HepG2 (cell line): ENCODE results near the gene CCDC82. TPM values are rescaled to one million over a fixed set of nuclear protein-coding genes. Genes with fewer than 3 reads are reported as not detected.

Source experiments
- ELF3 ChIP-seq: IDR thresholded peaks from 2 replicates; pipeline ENCODE4 v1.6.1; 2016; ENCODE audit warnings: missing genetic modification reagents, missing compliant biosample characterization
- FOXA3 ChIP-seq: IDR thresholded peaks from 2 replicates; pipeline ENCODE4 v1.6.1; 2016; ENCODE audit warnings: missing genetic modification reagents, missing compliant biosample characterization
- FOXO1 ChIP-seq: sonication (generic); formaldehyde crosslinking; IDR thresholded peaks from 2 replicates; pipeline ENCODE4 v1.4.0; 2020; ENCODE audit warnings: missing genetic modification reagents
- MAFG ChIP-seq: sonication (generic); formaldehyde crosslinking; IDR thresholded peaks from 2 replicates; pipeline ENCODE4 v1.5.1; 2020; ENCODE audit warnings: mild to moderate bottlenecking, missing genetic modification reagents
- MED1 ChIP-seq: sonication (generic); formaldehyde crosslinking; IDR thresholded peaks from 2 replicates; pipeline ENCODE4 v1.4.0; 2020; ENCODE audit warnings: missing genetic modification reagents
- NCOA1 ChIP-seq: sonication (generic); formaldehyde crosslinking; IDR thresholded peaks from 2 replicates; pipeline ENCODE4 v1.9.0; 2021; ENCODE audit warnings: missing genetic modification reagents
- PHF8 ChIP-seq: sonication (generic); formaldehyde crosslinking; IDR thresholded peaks from 2 replicates; pipeline ENCODE4 v1.5.0; 2020; ENCODE audit warnings: missing genetic modification reagents
- SALL1 ChIP-seq: sonication (generic); formaldehyde crosslinking; IDR thresholded peaks from 2 replicates; pipeline ENCODE4 v1.8.0; 2022; ENCODE audit warnings: mild to moderate bottlenecking, missing genetic modification reagents
- XBP1 ChIP-seq: sonication (generic); formaldehyde crosslinking; IDR thresholded peaks from 2 replicates; pipeline ENCODE4 v1.5.0; 2020; ENCODE audit warnings: missing genetic modification reagents
- ZMYM4 ChIP-seq: sonication (generic); formaldehyde crosslinking; IDR thresholded peaks from 2 replicates; pipeline ENCODE4 v1.8.1; 2023; ENCODE audit warnings: mild to moderate bottlenecking, missing genetic modification reagents
- polyA plus RNA-seq, 8 experiments: library from polyadenylated mRNA; depleted of rRNA in 3 of 8; stranded (reverse) in 7 of 8; unstranded in 1 of 8; fragments of >200 nt; fragmentation: Illumina TruSeq in 4 of 8; extraction: Trizol in 4 of 8; gene quantifications; 2 replicates each; pipeline versions ENCODE4 v1.2.1 to v1.2.3, GENCODE V29; 2011 to 2016; ENCODE audit warnings: low read depth in 4 of 8, missing spikeins in 1 of 8, mixed read lengths in 1 of 8; ENCODE audit not compliant: insufficient read depth in 1 of 8
- total RNA-seq, 5 experiments: library from RNA; depleted of rRNA; stranded (reverse); fragments of >200 nt; fragmentation: Illumina TruSeq; extraction: Trizol; gene quantifications; 2 replicates each; pipeline ENCODE4 v1.2.3, GENCODE V29; 2016; ENCODE audit warnings: low read depth in 1 of 5
- TF ChIP-seq, protein P1 (sequence below): sonication (generic); formaldehyde crosslinking; IDR thresholded peaks from 2 replicates; pipeline ENCODE4 v1.5.1; 2020; ENCODE audit warnings: missing genetic modification reagents, mild to moderate bottlenecking, borderline replicate concordance
- TF ChIP-seq, protein P2 (sequence below): sonication (generic); formaldehyde crosslinking; IDR thresholded peaks from 2 replicates; pipeline ENCODE4 v1.8.1; 2023; ENCODE audit warnings: mild to moderate bottlenecking, missing genetic modification reagents
- TF ChIP-seq, protein P3 (sequence below): sonication (generic); formaldehyde crosslinking; conservative IDR thresholded peaks from 2 replicates; pipeline ENCODE4 v1.8.1; 2023; ENCODE audit warnings: missing genetic modification reagents
- TF ChIP-seq, protein P4 (sequence below): sonication (generic); formaldehyde crosslinking; IDR thresholded peaks from 2 replicates; pipeline ENCODE4 v1.4.0; 2020; ENCODE audit warnings: missing genetic modification reagents, mild to moderate bottlenecking, borderline replicate concordance
- TF ChIP-seq, protein P5 (sequence below): IDR thresholded peaks from 2 replicates; pipeline ENCODE4 v1.6.1; 2016; ENCODE audit warnings: mild to moderate bottlenecking
- TF ChIP-seq, protein P6 (sequence below): sonication (generic); formaldehyde crosslinking; IDR thresholded peaks from 2 replicates; pipeline ENCODE4 v1.5.0; 2020; ENCODE audit warnings: mild to moderate bottlenecking, missing genetic modification reagents

CCDC82 gene
- total and polyA plus RNA-seq, 2 of the 13 experiments (the other 11 are each of a cell fraction or from before 2014, with no cell fraction given) = 19.7 to 25.7 TPM

DNA sequence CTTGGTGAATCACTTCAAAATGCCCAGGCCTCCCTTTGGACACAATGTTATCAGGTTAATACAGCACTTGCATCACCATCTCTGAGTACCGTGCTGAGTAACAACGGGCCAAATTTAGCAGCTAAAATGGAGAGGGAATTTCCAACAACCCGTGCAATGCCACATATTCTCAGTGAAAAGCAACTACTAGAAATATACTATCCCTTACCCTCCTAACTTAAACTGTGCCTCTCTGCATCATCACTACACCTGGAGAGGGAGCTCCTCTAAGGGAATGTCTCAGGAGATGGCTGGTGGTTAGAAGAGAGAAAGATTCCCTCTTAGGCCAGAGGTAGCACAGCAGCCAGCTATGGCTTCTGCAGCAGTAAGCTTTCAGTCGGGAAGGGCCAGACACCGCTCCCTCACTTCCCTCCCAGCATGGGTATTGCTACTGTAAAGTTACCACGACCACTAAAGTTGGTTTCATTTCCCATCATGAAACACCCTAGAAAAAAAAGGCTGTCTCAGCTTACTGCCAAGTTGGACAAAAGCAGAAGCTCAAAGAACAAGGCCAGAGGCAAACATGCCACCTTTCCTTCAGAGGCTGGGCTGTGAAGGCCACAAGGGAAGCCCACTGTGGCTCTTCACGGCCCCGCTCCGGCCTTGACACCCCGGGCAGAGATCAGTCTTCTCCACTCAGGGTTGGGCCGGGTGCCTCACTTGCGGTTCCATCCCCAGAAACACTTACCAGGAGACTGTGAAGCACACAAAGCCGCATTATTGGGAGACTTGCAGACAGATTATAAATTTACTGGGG is 50.6 kb downstream of the CCDC82 start (continued):
- TF ChIP-seq, protein P1, sequence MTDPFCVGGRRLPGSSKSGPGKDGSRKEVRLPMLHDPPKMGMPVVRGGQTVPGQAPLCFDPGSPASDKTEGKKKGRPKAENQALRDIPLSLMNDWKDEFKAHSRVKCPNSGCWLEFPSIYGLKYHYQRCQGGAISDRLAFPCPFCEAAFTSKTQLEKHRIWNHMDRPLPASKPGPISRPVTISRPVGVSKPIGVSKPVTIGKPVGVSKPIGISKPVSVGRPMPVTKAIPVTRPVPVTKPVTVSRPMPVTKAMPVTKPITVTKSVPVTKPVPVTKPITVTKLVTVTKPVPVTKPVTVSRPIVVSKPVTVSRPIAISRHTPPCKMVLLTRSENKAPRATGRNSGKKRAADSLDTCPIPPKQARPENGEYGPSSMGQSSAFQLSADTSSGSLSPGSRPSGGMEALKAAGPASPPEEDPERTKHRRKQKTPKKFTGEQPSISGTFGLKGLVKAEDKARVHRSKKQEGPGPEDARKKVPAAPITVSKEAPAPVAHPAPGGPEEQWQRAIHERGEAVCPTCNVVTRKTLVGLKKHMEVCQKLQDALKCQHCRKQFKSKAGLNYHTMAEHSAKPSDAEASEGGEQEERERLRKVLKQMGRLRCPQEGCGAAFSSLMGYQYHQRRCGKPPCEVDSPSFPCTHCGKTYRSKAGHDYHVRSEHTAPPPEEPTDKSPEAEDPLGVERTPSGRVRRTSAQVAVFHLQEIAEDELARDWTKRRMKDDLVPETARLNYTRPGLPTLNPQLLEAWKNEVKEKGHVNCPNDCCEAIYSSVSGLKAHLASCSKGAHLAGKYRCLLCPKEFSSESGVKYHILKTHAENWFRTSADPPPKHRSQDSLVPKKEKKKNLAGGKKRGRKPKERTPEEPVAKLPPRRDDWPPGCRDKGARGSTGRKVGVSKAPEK = 0 out of 2 replicates have a peak, but pooled peaks have one; percentile 78
- 0 out of 2 replicates have a peak, but pooled peaks have one; percentile 17 for TF ChIP-seq FOXA3 (CRISPR knock-in tag)
- no peak for TF ChIP-seq XBP1 (CRISPR knock-in tag)
- TF ChIP-seq, protein P2, sequence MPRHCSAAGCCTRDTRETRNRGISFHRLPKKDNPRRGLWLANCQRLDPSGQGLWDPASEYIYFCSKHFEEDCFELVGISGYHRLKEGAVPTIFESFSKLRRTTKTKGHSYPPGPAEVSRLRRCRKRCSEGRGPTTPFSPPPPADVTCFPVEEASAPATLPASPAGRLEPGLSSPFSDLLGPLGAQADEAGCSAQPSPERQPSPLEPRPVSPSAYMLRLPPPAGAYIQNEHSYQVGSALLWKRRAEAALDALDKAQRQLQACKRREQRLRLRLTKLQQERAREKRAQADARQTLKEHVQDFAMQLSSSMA = 0 out of 2 replicates have a peak, but pooled peaks have one; percentile 35
- peak; percentile 24; the same call in 1 of the 2 replicates for TF ChIP-seq PHF8 (CRISPR knock-in tag)
- TF ChIP-seq, protein P3, sequence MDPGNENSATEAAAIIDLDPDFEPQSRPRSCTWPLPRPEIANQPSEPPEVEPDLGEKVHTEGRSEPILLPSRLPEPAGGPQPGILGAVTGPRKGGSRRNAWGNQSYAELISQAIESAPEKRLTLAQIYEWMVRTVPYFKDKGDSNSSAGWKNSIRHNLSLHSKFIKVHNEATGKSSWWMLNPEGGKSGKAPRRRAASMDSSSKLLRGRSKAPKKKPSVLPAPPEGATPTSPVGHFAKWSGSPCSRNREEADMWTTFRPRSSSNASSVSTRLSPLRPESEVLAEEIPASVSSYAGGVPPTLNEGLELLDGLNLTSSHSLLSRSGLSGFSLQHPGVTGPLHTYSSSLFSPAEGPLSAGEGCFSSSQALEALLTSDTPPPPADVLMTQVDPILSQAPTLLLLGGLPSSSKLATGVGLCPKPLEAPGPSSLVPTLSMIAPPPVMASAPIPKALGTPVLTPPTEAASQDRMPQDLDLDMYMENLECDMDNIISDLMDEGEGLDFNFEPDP (CRISPR knock-in tag) = 0 out of 2 replicates have a peak, but pooled peaks have one; percentile 80
- peak; percentile 61 for TF ChIP-seq ZMYM4 (CRISPR knock-in tag)
- TF ChIP-seq, protein P4, sequence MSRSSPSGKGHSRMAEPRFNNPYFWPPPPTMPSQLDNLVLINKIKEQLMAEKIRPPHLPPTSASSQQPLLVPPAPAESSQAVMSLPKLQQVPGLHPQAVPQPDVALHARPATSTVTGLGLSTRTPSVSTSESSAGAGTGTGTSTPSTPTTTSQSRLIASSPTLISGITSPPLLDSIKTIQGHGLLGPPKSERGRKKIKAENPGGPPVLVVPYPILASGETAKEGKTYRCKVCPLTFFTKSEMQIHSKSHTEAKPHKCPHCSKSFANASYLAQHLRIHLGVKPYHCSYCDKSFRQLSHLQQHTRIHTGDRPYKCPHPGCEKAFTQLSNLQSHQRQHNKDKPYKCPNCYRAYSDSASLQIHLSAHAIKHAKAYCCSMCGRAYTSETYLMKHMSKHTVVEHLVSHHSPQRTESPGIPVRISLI (CRISPR knock-in tag) = peak; percentile 52; the same call in 1 of the 2 replicates
- no peak for TF ChIP-seq MAFG
- 0 out of 2 replicates have a peak, but pooled peaks have one; percentile 23 for TF ChIP-seq ELF3 (CRISPR knock-in tag)
- TF ChIP-seq NCOA1 (CRISPR knock-in tag) = 0 out of 2 replicates have a peak, but pooled peaks have one; percentile 29
- TF ChIP-seq FOXO1 (CRISPR knock-in tag) = no peak
- TF ChIP-seq, protein P5, sequence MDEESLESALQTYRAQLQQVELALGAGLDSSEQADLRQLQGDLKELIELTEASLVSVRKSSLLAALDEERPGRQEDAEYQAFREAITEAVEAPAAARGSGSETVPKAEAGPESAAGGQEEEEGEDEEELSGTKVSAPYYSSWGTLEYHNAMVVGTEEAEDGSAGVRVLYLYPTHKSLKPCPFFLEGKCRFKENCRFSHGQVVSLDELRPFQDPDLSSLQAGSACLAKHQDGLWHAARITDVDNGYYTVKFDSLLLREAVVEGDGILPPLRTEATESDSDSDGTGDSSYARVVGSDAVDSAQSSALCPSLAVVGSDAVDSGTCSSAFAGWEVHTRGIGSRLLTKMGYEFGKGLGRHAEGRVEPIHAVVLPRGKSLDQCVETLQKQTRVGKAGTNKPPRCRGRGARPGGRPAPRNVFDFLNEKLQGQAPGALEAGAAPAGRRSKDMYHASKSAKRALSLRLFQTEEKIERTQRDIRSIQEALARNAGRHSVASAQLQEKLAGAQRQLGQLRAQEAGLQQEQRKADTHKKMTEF (CRISPR knock-in tag) = peak; percentile 21; the same call in 1 of the 2 replicates
- peak; percentile 47; the same call in 1 of the 2 replicates for TF ChIP-seq SALL1 (CRISPR knock-in tag)
- TF ChIP-seq MED1 (CRISPR knock-in tag) = peak; percentile 54
- TF ChIP-seq, protein P6, sequence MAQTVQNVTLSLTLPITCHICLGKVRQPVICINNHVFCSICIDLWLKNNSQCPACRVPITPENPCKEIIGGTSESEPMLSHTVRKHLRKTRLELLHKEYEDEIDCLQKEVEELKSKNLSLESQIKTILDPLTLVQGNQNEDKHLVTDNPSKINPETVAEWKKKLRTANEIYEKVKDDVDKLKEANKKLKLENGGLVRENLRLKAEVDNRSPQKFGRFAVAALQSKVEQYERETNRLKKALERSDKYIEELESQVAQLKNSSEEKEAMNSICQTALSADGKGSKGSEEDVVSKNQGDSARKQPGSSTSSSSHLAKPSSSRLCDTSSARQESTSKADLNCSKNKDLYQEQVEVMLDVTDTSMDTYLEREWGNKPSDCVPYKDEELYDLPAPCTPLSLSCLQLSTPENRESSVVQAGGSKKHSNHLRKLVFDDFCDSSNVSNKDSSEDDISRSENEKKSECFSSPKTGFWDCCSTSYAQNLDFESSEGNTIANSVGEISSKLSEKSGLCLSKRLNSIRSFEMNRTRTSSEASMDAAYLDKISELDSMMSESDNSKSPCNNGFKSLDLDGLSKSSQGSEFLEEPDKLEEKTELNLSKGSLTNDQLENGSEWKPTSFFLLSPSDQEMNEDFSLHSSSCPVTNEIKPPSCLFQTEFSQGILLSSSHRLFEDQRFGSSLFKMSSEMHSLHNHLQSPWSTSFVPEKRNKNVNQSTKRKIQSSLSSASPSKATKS (CRISPR knock-in tag) = no peak
